Glomerular endothelial cell (primary cell): ENCODE measurements around the gene SNAP91. TPM values are rescaled to one million over a fixed set of nuclear protein-coding genes. Genes with fewer than 3 reads are reported as not detected.
"Not testable (repeated sequence)": the region's sequence is repeated elsewhere in the genome, so short reads cannot be mapped to it uniquely, and the experiment has no call there.

Source experiments
- DNase-seq: peaks from one replicate; pipeline ENCODE4 v3.0.0-alpha.2; 2011; ENCODE audit warnings: low read depth, low spot score; ENCODE audit errors: extremely low read depth
- total RNA-seq: library from RNA; depleted of rRNA; stranded (reverse); fragments of >200 nt; gene quantifications from 2 replicates; pipeline ENCODE4 v1.2.3, GENCODE V29; 2015

Gene SNAP91
- total RNA-seq, 1 donor from 2014 or later, result 0.23 TPM

- no peak for DNase-seq
Observed at GRCh38 chr6:83633149-83633548, 75.8 kb downstream of the SNAP91 start.

- not testable (repeated sequence) for DNase-seq
Observed at GRCh38 chr6:83629908-83630307, 79.0 kb downstream of the SNAP91 start.

DNA sequence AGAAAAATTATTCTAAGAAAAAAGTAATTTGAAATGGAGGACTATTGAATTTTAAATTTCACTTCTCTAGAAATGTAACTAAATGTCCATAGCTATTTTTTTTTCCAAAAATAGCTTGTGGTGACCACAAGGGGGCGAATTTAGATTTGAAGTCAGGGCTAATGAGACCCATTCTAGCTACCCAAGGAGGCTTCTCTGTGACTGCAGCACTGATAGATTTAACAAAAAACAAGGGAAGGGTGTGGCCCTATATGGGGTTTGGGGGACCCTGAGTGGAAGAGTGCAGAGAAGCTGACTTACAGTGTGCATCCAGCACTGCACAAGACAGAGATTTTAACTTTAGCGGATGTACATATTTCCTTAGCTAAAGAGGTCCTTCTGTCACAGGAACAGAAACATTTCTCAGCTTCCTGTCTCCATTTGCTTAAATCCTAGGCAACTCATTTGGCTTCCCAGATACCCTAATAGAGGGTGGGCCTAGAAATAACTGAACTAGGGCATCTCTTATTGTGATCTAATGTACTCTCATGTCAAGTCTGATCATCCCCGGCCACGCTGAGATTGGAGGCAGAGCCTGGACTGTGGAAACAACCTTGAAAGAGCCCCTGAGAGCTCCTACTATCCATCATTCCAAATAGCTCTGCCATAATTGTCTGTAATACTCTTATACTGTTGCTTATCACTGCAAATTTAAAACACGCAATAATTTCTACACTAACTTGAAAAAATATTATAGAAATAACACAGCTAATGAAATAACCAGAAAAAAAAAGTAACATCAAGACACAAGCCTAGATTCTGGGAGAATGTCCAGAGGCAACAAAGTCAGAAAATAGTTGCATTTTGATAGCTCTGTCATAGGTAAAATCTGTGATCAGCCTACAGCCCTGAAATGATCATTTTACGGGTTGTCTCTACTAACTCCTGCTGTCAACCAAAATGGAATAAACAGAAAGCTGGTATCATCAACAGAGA is 93.6 kb downstream of the SNAP91 start:
- no peak for DNase-seq

DNA sequence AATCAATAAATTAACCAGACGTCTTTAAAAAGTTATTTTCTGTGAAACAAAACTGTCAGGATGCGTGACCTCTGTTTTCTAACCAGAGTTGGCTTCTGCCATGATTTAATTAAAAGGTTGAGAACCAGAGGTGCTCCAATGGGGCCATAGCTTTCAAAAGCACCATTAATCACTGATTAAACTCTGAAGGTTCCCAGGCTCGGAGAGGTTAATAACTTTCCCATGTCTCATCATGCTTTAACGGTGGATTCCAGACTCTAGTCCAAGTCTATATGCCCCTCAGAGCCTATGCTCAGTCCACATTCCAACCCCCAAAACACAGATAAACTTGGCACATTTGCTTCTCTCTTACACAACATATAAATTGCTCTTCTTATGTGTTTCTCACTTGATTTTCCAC is 95.5 kb downstream of the SNAP91 start:
- DNase-seq, result no peak

DNA sequence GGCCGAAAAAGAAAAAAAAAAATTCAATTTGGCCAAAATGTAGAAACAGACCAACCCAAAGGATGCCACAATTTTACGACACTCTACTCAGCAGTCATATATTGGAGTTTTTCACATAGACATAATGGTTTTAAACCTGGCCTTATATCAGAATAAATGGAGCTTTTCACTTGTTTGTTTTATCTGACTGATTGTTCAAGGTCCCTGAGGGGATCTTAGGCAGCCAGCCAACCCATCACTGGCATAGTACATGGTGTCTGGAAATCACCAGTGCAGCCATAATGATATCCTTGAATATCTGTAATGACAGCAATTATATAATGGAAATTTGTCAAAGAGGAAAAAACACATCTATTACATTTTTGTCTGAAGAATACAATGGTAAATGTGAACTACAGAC is 99.7 kb downstream of the SNAP91 start:
- no peak for DNase-seq

- no peak for DNase-seq
Observed at GRCh38 chr6:83605517-83605916, 103.4 kb downstream of the SNAP91 start.

GRCh38 chr6:83603551-83603950 is 105.3 kb downstream of the SNAP91 start:
- DNase-seq, result no peak

GRCh38 chr6:83601119-83601518 is 107.8 kb downstream of the SNAP91 start:
- DNase-seq, result no peak

DNA sequence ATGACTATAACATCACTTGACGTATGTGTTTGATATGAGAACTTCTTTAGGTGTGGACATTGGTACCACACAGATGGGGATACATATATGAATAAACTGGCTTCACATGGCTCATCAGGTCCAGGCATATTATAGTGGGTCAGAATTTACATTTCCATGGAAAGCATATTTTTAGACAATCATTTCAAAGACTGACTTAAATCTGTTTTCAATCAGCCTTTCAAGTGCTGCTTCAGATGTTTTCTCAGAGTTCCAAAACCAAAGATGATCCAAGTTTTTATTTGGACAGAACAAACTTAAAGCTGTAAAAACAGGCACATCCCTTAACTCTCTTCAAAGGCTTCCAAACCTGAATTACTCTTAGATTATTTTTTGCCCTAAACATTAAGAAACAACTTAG is 108.4 kb downstream of the SNAP91 start:
- no peak for DNase-seq

DNA sequence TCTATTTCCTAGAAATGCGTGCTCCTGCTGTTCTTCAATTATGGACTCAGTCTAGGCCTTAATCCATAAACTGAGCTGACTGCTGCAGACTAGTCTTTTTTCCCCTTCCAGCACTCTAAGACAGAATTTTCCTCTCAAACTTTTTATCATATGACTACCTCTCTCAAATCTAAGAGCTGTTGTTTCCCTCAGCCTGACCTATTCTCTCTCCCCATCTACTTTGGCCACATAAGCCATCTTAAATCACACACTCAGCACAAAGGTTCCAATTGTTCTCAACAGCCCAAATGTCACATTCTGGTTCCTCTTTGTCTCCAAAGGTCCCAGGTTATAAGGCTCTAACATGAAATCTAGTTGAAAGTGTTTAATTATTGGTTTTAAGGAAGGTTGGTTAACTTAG is 111.4 kb downstream of the SNAP91 start:
- DNase-seq, result no peak

GRCh38 chr6:83597051-83597450 is 111.8 kb downstream of the SNAP91 start:
- DNase-seq, result no peak

GRCh38 chr6:83594941-83595340 is 114.0 kb downstream of the SNAP91 start:
- no peak for DNase-seq

DNA sequence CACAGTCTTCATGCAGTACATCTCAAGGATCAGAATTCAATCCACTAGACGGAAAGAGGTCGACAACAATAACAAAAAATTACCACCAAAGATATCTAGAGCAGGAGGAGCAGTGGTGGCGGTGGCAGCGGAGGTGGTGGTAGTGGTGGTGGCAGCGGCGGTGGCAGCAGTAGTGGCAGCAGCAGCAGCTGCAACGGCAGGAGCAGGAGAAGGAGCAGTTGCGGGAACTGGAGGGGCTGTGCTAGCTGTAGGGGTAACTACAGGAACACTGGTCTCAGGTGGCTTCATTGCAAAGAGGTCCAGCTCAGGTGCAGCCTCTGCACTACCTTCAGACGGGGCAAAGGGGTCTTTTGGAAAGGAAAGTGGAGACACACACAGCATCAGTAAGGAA is 115.5 kb downstream of the SNAP91 start:
- no peak for DNase-seq

DNA sequence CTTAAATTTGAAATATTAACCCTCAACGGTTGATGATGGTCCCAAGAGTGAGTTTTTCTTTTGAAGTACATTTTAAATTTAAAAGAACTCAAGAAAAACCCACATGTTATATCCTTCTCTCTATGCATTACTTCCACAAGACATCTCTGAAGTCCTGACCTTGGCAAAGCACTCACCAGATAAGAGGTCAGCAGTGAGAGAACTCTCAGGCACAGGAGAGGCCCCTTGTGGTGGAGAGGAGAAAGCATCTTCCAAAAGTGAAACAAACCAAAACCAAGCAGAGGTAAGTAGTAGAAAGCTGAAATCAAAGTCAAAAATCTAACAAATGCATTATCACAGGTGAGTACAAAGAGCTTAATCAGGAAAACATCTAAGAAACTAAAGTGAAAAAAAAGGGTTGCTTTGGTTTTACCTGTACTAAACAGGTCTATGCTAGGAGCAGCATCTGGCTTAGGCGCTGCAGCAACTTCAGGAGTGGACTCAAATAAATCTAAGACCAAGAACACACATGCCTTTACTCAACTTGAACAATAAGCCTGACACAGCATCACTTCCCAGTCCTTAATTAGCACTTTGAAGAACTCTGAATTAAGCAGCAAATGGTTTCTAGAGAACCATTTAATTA is 116.0 kb downstream of the SNAP91 start:
- DNase-seq, result no peak

DNA sequence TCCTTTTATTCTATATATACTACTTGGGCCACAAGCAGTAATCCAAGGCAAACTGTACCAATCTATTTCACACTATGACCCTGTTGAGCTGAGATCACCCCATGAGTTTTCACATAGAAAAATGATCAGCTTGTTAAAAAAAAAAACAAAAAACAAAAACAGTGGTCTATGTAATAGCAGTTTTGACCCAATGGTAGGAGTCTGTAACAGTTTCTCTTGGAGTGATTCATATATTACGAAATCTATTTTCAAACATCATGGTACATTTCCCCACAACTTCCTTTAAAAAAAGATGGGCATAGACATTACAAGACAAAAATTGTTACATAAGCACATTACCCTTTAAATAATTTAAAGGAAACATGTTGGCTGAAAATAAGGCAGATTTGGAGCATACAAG is 118.5 kb downstream of the SNAP91 start:
- no peak for DNase-seq

- no peak for DNase-seq
Observed at GRCh38 chr6:83589076-83589475, 119.8 kb downstream of the SNAP91 start.

DNA sequence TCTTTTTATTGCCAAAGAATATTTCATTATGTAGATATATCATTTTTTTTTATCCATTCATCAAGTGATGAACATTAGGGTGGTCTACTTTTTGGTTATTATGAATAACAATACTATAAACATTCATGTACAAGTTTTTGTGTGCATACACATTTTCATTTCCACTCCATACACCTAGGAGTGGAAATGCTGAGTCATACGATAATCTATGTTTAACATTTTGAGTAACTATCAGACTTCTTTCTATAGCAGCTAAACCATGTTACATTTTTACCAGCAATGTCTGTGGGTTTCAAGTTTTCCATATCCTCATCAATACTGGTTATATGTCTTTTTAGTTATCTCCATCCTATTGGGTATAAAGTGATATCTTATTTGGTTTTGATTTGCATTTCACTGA is 130.8 kb downstream of the SNAP91 start:
- no peak for DNase-seq

DNA sequence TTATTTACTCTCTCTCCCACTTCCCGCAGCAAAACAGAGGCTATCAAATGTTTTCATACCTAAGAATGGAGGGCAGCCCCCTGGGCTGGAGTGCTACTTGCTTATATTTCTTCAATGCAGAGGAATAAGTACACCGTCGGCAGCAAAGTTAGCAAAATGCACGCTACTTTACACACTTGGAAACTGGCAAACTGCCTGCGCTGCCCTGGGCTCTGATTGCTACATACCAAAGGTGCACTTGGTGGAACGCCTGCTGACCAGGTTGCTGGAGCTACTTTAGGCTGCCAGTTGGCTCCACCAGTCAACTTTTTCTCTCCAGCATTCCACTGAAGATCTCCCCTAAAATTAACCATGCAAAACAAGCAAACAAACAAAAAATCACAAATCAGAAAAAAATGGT is 134.1 kb downstream of the SNAP91 start:
- no peak for DNase-seq

DNA sequence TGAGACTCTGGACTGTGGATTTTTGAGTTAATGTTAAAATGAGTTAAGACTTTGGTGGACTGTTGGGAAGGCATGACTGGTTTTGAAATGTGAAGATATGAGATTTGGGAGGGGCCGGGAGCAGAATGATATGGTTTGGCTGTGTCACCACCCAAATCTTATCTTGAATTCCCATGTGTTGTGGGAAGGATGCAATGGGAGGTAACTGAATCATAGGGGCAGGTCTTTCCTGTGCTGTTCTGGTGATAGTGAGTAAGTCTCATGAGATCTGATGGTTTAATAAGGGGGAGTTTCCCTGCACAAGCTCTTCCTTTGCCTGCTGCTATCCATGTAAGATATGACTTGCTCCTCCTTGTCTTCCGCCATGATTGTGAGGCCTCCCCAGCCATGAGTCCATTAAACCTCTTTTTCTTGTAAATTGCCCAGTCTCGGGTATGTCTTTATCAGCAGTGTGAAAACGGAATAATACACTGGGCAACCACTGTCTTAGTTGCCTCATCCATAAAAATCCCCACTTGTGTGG is 137.2 kb downstream of the SNAP91 start:
- not testable (repeated sequence) for DNase-seq

DNA sequence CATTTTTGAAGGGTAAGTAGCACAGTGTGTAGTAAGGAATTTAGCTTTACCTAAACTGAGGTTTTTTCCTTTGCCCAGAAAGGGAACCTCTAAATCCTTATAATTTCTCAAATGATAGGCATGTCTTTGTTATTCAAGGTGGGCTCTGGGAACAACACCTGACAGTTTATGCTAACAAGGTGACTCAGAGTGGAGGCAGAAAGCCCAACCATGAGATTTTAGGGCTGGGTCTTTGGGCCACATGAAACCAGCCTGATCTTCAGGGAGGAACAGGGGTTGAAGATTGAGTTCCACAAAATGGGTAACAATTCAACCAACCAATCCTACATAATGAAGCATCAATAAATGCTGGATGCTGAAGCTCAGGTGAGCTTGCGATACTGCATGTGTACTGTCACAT is 149.9 kb downstream of the SNAP91 start:
- no peak for DNase-seq

GRCh38 chr6:83556871-83557270 is 152.0 kb downstream of the SNAP91 start:
- DNase-seq, result no peak

GRCh38 chr6:83551748-83552147 is 157.2 kb downstream of the SNAP91 start:
- not testable (repeated sequence) for DNase-seq
